Small intestine (tissue), 7 donors: ENCODE data around the gene CBFA2T3. TPM values are rescaled to one million over a fixed set of nuclear protein-coding genes. Genes with fewer than 3 reads are reported as not detected.

ENCODE experiments used
- DNase-seq, 2 donors: peaks; one replicate each; pipeline versions ENCODE4 v3.0.0 to v3.0.0-alpha.2; 2013
- FAIRE-seq: peaks from 2 replicates; lab custom pipeline; 2012; peaks lifted over from hg19 to GRCh38; lab: Jason Lieb, UNC
- H3K27ac ChIP-seq, 3 donors: one replicate each; pipeline ENCODE4 v1.5.1; 2013; ENCODE audit warnings: low read length in 2 of 3, mild to moderate bottlenecking in 2 of 3, control low read depth in 1 of 3, inconsistent platforms in 1 of 3, low read depth in 1 of 3, moderate library complexity in 1 of 3
- H3K27me3 ChIP-seq, 3 donors: one replicate each; pipeline ENCODE4 v1.6.1; 2013; ENCODE audit warnings: low read length in 3 of 3, inconsistent platforms in 1 of 3; ENCODE audit not compliant: control insufficient read depth in 3 of 3, insufficient read depth in 3 of 3
- H3K36me3 ChIP-seq, 3 donors: one replicate each; pipeline ENCODE4 v1.6.1; 2013; ENCODE audit warnings: low read length in 3 of 3, inconsistent platforms in 1 of 3, low read depth in 1 of 3, mild to moderate bottlenecking in 1 of 3, moderate library complexity in 1 of 3; ENCODE audit not compliant: control insufficient read depth in 3 of 3, insufficient read depth in 2 of 3
- H3K4me1 ChIP-seq, 3 donors: one replicate each; pipeline ENCODE4 v1.6.1; 2013; ENCODE audit warnings: low read length in 2 of 3, inconsistent platforms in 1 of 3, low read depth in 1 of 3, mild to moderate bottlenecking in 1 of 3, moderate library complexity in 1 of 3; ENCODE audit not compliant: control insufficient read depth in 3 of 3, insufficient read depth in 2 of 3
- H3K4me3 ChIP-seq, 3 donors: one replicate each; pipeline ENCODE4 v1.5.1; 2013; ENCODE audit warnings: low read length in 3 of 3, control low read depth in 1 of 3, inconsistent platforms in 1 of 3, low read depth in 1 of 3, mild to moderate bottlenecking in 1 of 3, moderate library complexity in 1 of 3
- H3K9me3 ChIP-seq, 2 donors: one replicate each; pipeline ENCODE4 v1.6.1; 2013; ENCODE audit warnings: low read depth in 1 of 2, low read length in 1 of 2; ENCODE audit not compliant: control insufficient read depth in 2 of 2, insufficient read depth in 1 of 2
- WGBS, 3 donors: extraction: QIAGEN DNeasy Blood & Tissue Kit; methylation state at CpG; one replicate each; pipeline ENCODE4 v1.1.7; 2013; 5-methylcytosine and 5-hydroxymethylcytosine counted together
- polyA plus RNA-seq, 4 donors: library from polyadenylated mRNA; stranded (reverse) in 3 of 4; unstranded in 1 of 4; fragments of 200-250 nt in 3 of 4; fragments of 120-200 nt in 1 of 4; gene quantifications; one replicate each; pipeline versions ENCODE4 v1.2.1 to v1.2.3, GENCODE V29; 2013
- donor health status: healthy with polysubstance abuse.
- donor health status: control.
- donor health status: control.
- donor health status: Bipolar disorder and iron deficiency.
- donor health status: healthy.

The CBFA2T3 gene
- polyA plus RNA-seq, 4 donors: 1.4 to 8.4 (median 4.1) TPM

DNA sequence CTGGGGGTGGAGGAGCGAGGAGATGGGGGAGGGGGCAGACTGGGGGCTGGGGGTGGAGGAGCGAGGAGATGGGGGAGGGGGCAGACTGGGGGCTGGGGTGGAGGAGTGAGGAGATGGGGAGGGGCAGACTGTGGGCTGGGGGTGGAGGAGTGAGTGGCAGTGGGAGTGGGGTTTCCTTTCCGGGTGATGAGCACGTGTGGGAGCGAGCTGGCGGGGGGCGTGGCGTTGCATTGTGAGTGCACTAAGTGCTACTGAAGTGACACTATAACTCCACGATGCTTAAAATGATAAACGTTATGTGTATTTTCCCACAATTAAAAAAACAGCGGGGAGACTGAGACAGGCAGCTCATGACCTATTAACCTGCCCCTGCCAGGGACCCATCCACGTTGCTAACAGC, 46.3 kb downstream of the CBFA2T3 start:
- Histone ChIP-seq H3K36me3 (no peaks in the 10 kb centered on the region), H3K4me3 (no peak overlapping the region), H3K27me3 (peaks cover 0 to 7% (median 0%) of the 10 kb centered on the region in 3 donors), H3K27ac (no peak overlapping the region), H3K4me1 (peaks cover 0 to 4% (median 0%) of the 10 kb centered on the region in 3 donors), H3K9me3 (no peaks in the 10 kb centered on the region)
- DNase-seq (no peak), FAIRE-seq (no peak)
- WGBS, 3 donors: 69 to 79% (median 73%) methylated on average over 10 to 12 of the region's 12 CpGs

DNA sequence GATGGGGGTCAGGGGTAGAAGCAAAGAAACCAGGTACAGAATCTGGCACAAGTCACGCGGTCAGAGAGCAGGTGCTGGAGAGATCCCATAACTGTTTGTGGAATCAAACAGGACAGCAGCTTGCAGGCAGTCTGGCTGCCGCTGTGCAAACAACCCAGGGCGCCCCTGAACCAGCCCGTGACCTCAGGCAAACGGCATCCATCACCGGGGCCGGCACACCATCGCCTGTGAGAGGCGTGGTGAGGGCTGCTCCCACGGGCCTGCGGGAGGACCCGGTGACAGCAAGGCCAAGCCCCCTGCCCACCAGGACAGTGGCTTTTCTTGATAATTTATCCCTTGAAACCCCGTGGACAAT, 47.9 kb downstream of the CBFA2T3 start:
- no peaks in the 10 kb centered on the region for H3K4me1 ChIP-seq
- no peak overlapping the region for H3K27ac ChIP-seq
- DNase-seq (peak; percentile 37 to 43), FAIRE-seq (no peak)
- WGBS, 3 donors: 22 to 58% (median 49%) methylated on average over 14 of the region's 14 CpGs
- H3K9me3 ChIP-seq: no peaks in the 10 kb centered on the region
- H3K4me3 ChIP-seq: no peak overlapping the region
- no peaks in the 10 kb centered on the region for H3K36me3 ChIP-seq
- H3K27me3 ChIP-seq: peaks cover 0 to 7% (median 0%) of the 10 kb centered on the region in 3 donors

- H3K4me3 ChIP-seq: no peak overlapping the region
- H3K9me3 ChIP-seq: no peaks in the 10 kb centered on the region
- peak overlapping the region in 1 of 3 donors; percentile 19 for H3K27ac ChIP-seq
- no peak for FAIRE-seq
- 22 to 52% (median 48%) methylated on average over 31 of the region's 31 CpGs for WGBS, 3 donors
- H3K36me3 ChIP-seq: no peaks in the 10 kb centered on the region
- DNase-seq: peak in 1 of 2 donors; percentile 39
- H3K4me1 ChIP-seq: no peaks in the 10 kb centered on the region
- H3K27me3 ChIP-seq: peaks cover 0 to 7% (median 0%) of the 10 kb centered on the region in 3 donors
Observed at GRCh38 chr16:88928405-88929090, 48.5 kb downstream of the CBFA2T3 start.

GRCh38 chr16:88927661-88928060, 49.3 kb downstream of the CBFA2T3 start:
- Histone ChIP-seq H3K4me1 (no peaks in the 10 kb centered on the region), H3K27ac (no peak overlapping the region), H3K27me3 (peaks cover 0 to 7% (median 0%) of the 10 kb centered on the region in 3 donors), H3K4me3 (no peak overlapping the region), H3K9me3 (no peaks in the 10 kb centered on the region), H3K36me3 (no peaks in the 10 kb centered on the region)
- DNase-seq (no peak), FAIRE-seq (no peak)
- 91 to 93% (median 92%) methylated on average over 25 to 26 of the region's 26 CpGs for WGBS, 3 donors

- 42 to 68% (median 50%) methylated on average over 21 of the region's 21 CpGs for WGBS, 3 donors
- H3K4me3 ChIP-seq: no peak overlapping the region
- FAIRE-seq: no peak
Observed at GRCh38 chr16:88927010-88927409, 50.0 kb downstream of the CBFA2T3 start.

GRCh38 chr16:88926374-88926990, 50.5 kb downstream of the CBFA2T3 start:
- no peaks in the 10 kb centered on the region for H3K36me3 ChIP-seq
- peaks cover 0 to 4% (median 3%) of the 10 kb centered on the region in 3 donors for H3K4me1 ChIP-seq
- peaks cover 0 to 7% (median 0%) of the 10 kb centered on the region in 3 donors for H3K27me3 ChIP-seq
- WGBS, 3 donors: 77 to 89% (median 81%) methylated on average over 23 to 27 of the region's 27 CpGs
- H3K4me3 ChIP-seq: no peak overlapping the region
- DNase-seq (no peak), FAIRE-seq (no peak)
- no peaks in the 10 kb centered on the region for H3K9me3 ChIP-seq
- H3K27ac ChIP-seq: no peak overlapping the region

More at GRCh38 chr16:88927010-88927409, 50.0 kb downstream of the CBFA2T3 start:
- H3K9me3 ChIP-seq: no peaks in the 10 kb centered on the region
- DNase-seq: peak in 1 of 2 donors; percentile 42
- peaks cover 0 to 7% (median 0%) of the 10 kb centered on the region in 3 donors for H3K27me3 ChIP-seq
- H3K4me1 ChIP-seq: peaks cover 0 to 2% (median under 1%) of the 10 kb centered on the region in 3 donors
- H3K36me3 ChIP-seq: no peaks in the 10 kb centered on the region
- H3K27ac ChIP-seq: no peak overlapping the region

- Histone ChIP-seq H3K4me3 (no peak overlapping the region), H3K9me3 (no peaks in the 10 kb centered on the region), H3K27ac (no peak overlapping the region), H3K4me1 (peaks cover 0 to 7% (median 4%) of the 10 kb centered on the region in 3 donors), H3K36me3 (no peaks in the 10 kb centered on the region), H3K27me3 (peaks cover 0 to 7% (median 0%) of the 10 kb centered on the region in 3 donors)
- FAIRE-seq (no peak), DNase-seq (no peak)
- 85 to 90% (median 86%) methylated on average over 16 of the region's 16 CpGs for WGBS, 3 donors
Observed at GRCh38 chr16:88925540-88925887, 51.5 kb downstream of the CBFA2T3 start.

- 44 to 62% (median 48%) methylated on average over 27 to 30 of the region's 30 CpGs for WGBS, 3 donors
- no peak for DNase-seq
Observed at GRCh38 chr16:88924834-88925539, 52.0 kb downstream of the CBFA2T3 start.

More at GRCh38 chr16:88924834-88925539, 52.0 kb downstream of the CBFA2T3 start:
- Histone ChIP-seq H3K4me1 (peaks cover 0 to 7% (median 4%) of the 10 kb centered on the region in 3 donors), H3K9me3 (no peaks in the 10 kb centered on the region), H3K27me3 (peaks cover 0 to 7% (median 0%) of the 10 kb centered on the region in 3 donors), H3K27ac (no peak overlapping the region), H3K4me3 (no peak overlapping the region), H3K36me3 (no peaks in the 10 kb centered on the region)
- no peak for FAIRE-seq
